Esophagus (tissue), 2 donors: ENCODE measurements around the gene RIPK3. TPM values are rescaled to one million over a fixed set of nuclear protein-coding genes. Genes with fewer than 3 reads are reported as not detected.

ENCODE experiments used
- H3K27ac ChIP-seq, 2 donors: one replicate each; pipeline ENCODE4 v1.5.1; 2013; ENCODE audit warnings: low read depth in 2 of 2, mild to moderate bottlenecking in 2 of 2, inconsistent platforms in 1 of 2, low read length in 1 of 2, moderate library complexity in 1 of 2
- H3K27me3 ChIP-seq, 2 donors: one replicate each; pipeline ENCODE4 v1.6.1; 2013; ENCODE audit warnings: low read length in 2 of 2, control low read depth in 1 of 2, mild to moderate bottlenecking in 1 of 2; ENCODE audit not compliant: insufficient read depth in 2 of 2, control insufficient read depth in 1 of 2
- H3K36me3 ChIP-seq, 2 donors: one replicate each; pipeline ENCODE4 v1.6.1; 2013; ENCODE audit warnings: low read length in 1 of 2; ENCODE audit not compliant: control insufficient read depth in 2 of 2, insufficient read depth in 2 of 2
- H3K4me1 ChIP-seq, 2 donors: one replicate each; pipeline ENCODE4 v1.6.1; 2013; ENCODE audit warnings: low read length in 1 of 2; ENCODE audit not compliant: control insufficient read depth in 2 of 2, insufficient read depth in 2 of 2
- H3K4me3 ChIP-seq, 2 donors: one replicate each; pipeline ENCODE4 v1.5.1; 2013; ENCODE audit warnings: low read length in 2 of 2, mild to moderate bottlenecking in 2 of 2, low read depth in 1 of 2, moderate library complexity in 1 of 2
- H3K9me3 ChIP-seq, 2 donors: one replicate each; pipeline ENCODE4 v1.6.1; 2013; ENCODE audit warnings: mild to moderate bottlenecking in 2 of 2, low read depth in 1 of 2, low read length in 1 of 2, moderate library complexity in 1 of 2; ENCODE audit not compliant: control insufficient read depth in 2 of 2, insufficient read depth in 1 of 2
- WGBS, 2 donors: extraction: QIAGEN DNeasy Blood & Tissue Kit; methylation state at CpG; one replicate each; pipeline ENCODE4 v1.1.7; 2013; 5-methylcytosine and 5-hydroxymethylcytosine counted together
- polyA plus RNA-seq, 2 donors: library from polyadenylated mRNA; stranded (reverse); fragments of 200-250 nt; gene quantifications; one replicate each; pipeline ENCODE4 v1.2.3, GENCODE V29; 2013
- donor health status: healthy with polysubstance abuse.
- donor health status: Bipolar disorder and iron deficiency.

RIPK3 gene
- polyA plus RNA-seq, 2 donors, result 13.3 to 14.4 TPM

- peaks cover 12 to 30% of the 10 kb centered on the region in 2 donors for H3K36me3 ChIP-seq
- 38 to 40% methylated on average over 7 of the region's 7 CpGs for WGBS, 2 donors
- no peaks in the 10 kb centered on the region for H3K9me3 ChIP-seq
- peak overlapping the region; percentile 97 to 98 for H3K27ac ChIP-seq
- peaks cover 4 to 10% of the 10 kb centered on the region in 2 donors for H3K4me1 ChIP-seq
- no peaks in the 10 kb centered on the region for H3K27me3 ChIP-seq
- peak overlapping the region; percentile 88 to 89 for H3K4me3 ChIP-seq
Observed at GRCh38 chr14:24298892-24299254, 40.9 kb downstream of the RIPK3 start.

GRCh38 chr14:24297190-24297964, 42.4 kb downstream of the RIPK3 start:
- Histone ChIP-seq H3K36me3 (peaks cover 9 to 27% of the 10 kb centered on the region in 2 donors), H3K4me3 (peak overlapping the region in 1 of 2 donors; percentile 6), H3K27ac (peak overlapping the region; percentile 44 to 74)

GRCh38 chr14:24296341-24297157, 43.2 kb downstream of the RIPK3 start:
- Histone ChIP-seq H3K4me3 (no peak overlapping the region), H3K36me3 (peaks cover 3 to 28% of the 10 kb centered on the region in 2 donors), H3K4me1 (peaks cover 4 to 10% of the 10 kb centered on the region in 2 donors), H3K27me3 (no peaks in the 10 kb centered on the region), H3K27ac (peak overlapping the region; percentile 44 to 74), H3K9me3 (no peaks in the 10 kb centered on the region)
- WGBS, 2 donors, result 53 to 63% methylated on average over 12 of the region's 12 CpGs

More at GRCh38 chr14:24297190-24297964, 42.4 kb downstream of the RIPK3 start:
- no peaks in the 10 kb centered on the region for H3K27me3 ChIP-seq
- 38 to 39% methylated on average over 5 of the region's 5 CpGs for WGBS, 2 donors
- H3K4me1 ChIP-seq, result peaks cover 4 to 10% of the 10 kb centered on the region in 2 donors
- no peaks in the 10 kb centered on the region for H3K9me3 ChIP-seq

- 93 to 96% methylated on average over 2 of the region's 2 CpGs for WGBS, 2 donors
- H3K9me3 ChIP-seq, result no peaks in the 10 kb centered on the region
- no peak overlapping the region for H3K4me3 ChIP-seq
- no peak overlapping the region for H3K27ac ChIP-seq
- peaks cover 15 to 46% of the 10 kb centered on the region in 2 donors for H3K36me3 ChIP-seq
- H3K4me1 ChIP-seq, result peaks cover 0 to 2% of the 10 kb centered on the region in 2 donors
- H3K27me3 ChIP-seq, result no peaks in the 10 kb centered on the region
Observed at GRCh38 chr14:24293525-24293924, 46.3 kb downstream of the RIPK3 start.

- Histone ChIP-seq H3K4me1 (peaks cover 0 to 3% of the 10 kb centered on the region in 2 donors), H3K9me3 (no peaks in the 10 kb centered on the region), H3K27me3 (no peaks in the 10 kb centered on the region), H3K4me3 (no peak overlapping the region), H3K36me3 (peaks cover 15 to 47% of the 10 kb centered on the region in 2 donors), H3K27ac (no peak overlapping the region)
- 94% methylated on average over 11 of the region's 11 CpGs for WGBS, 2 donors
Observed at GRCh38 chr14:24292118-24292807, 47.5 kb downstream of the RIPK3 start.

GRCh38 chr14:24291446-24292117, 48.2 kb downstream of the RIPK3 start:
- Histone ChIP-seq H3K27ac (no peak overlapping the region), H3K9me3 (no peaks in the 10 kb centered on the region), H3K4me1 (peaks cover 0 to 3% of the 10 kb centered on the region in 2 donors), H3K27me3 (no peaks in the 10 kb centered on the region), H3K4me3 (no peak overlapping the region), H3K36me3 (peaks cover 15 to 46% of the 10 kb centered on the region in 2 donors)
- WGBS, 2 donors, result 88 to 94% methylated on average over 3 of the region's 3 CpGs

GRCh38 chr14:24290746-24291145, 49.0 kb downstream of the RIPK3 start:
- Histone ChIP-seq H3K36me3 (peaks cover 15 to 37% of the 10 kb centered on the region in 2 donors), H3K9me3 (no peaks in the 10 kb centered on the region), H3K27ac (no peak overlapping the region), H3K4me3 (no peak overlapping the region), H3K4me1 (peaks cover 0 to 7% of the 10 kb centered on the region in 2 donors), H3K27me3 (no peaks in the 10 kb centered on the region)
- WGBS, 2 donors, result 84 to 90% methylated on average over 9 of the region's 9 CpGs

- Histone ChIP-seq H3K9me3 (no peaks in the 10 kb centered on the region), H3K36me3 (peaks cover 12 to 33% of the 10 kb centered on the region in 2 donors)
- 68 to 70% methylated on average over 6 of the region's 6 CpGs for WGBS, 2 donors
Observed at GRCh38 chr14:24289649-24290280, 50.0 kb downstream of the RIPK3 start.

More at GRCh38 chr14:24289649-24290280, 50.0 kb downstream of the RIPK3 start:
- Histone ChIP-seq H3K27me3 (no peaks in the 10 kb centered on the region), H3K4me3 (no peak overlapping the region), H3K4me1 (peaks cover 0 to 9% of the 10 kb centered on the region in 2 donors), H3K27ac (no peak overlapping the region)
